Prostate gland (tissue), 2 donors: ENCODE data around the gene NDOR1. TPM values are rescaled to one million over a fixed set of nuclear protein-coding genes. Genes with fewer than 3 reads are reported as not detected.

Source experiments
- DNase-seq: peaks from one replicate; pipeline ENCODE4 v3.0.0-alpha.2; 2019; ENCODE audit warnings: low spot score
- H3K27ac ChIP-seq, 2 donors: fragments of 200-600 bp; sonication (generic); 2 replicates each; pipeline ENCODE4 v1.5.1; 2017 to 2019
- H3K27me3 ChIP-seq: fragments of 200-600 bp; sonication (generic); replicated peaks from 2 replicates; pipeline ENCODE4 v1.5.1; 2019; ENCODE audit not compliant: insufficient read depth
- H3K36me3 ChIP-seq, 2 donors: fragments of 200-600 bp; sonication (generic); 1 replicate in 1 of 2; 2 replicates in 1 of 2; pipeline versions ENCODE4 v1.5.1 to v1.8.1; 2017 to 2019
- H3K4me1 ChIP-seq: fragments of 200-600 bp; sonication (generic); replicated peaks from 2 replicates; pipeline ENCODE4 v1.5.1; 2019
- H3K4me3 ChIP-seq, 2 donors: fragments of 200-600 bp; sonication (generic); 2 replicates each; pipeline ENCODE4 v1.5.1; 2017 to 2019
- H3K9me3 ChIP-seq: fragments of 200-600 bp; sonication (generic); 2 replicates; pipeline ENCODE4 v1.5.1; 2017
- CTCF ChIP-seq, 4 experiments: fragments of 200-600 bp in 2 of 4; fragments of 450-650 bp in 2 of 4; sonication (generic) in 2 of 4; IDR thresholded peaks; 1 replicate in 3 of 4; 2 replicates in 1 of 4; pipeline ENCODE4 v1.5.1; 2016 to 2019; ENCODE audit warnings: antibody characterized with exemption in 4 of 4, mild to moderate bottlenecking in 2 of 4, moderate library complexity in 2 of 4
- POLR2A ChIP-seq: fragments of 450-650 bp; IDR thresholded peaks from one replicate; pipeline ENCODE4 v1.6.1; 2016; ENCODE audit warnings: antibody characterized with exemption, mild to moderate bottlenecking
- POLR2AphosphoS5 ChIP-seq: sonication (generic); formaldehyde crosslinking; IDR thresholded peaks from one replicate; pipeline ENCODE4 v1.6.1; 2017; ENCODE audit warnings: antibody characterized with exemption
- whole genome bisulfite sequencing: methylation state at CpG from one replicate; pipeline ENCODE4 v1.1.5; 2018; 5-methylcytosine and 5-hydroxymethylcytosine counted together
- intact Hi-C: fragments of 100-400 bp; cut with DNase I; formaldehyde crosslinking; loops from one replicate; pipeline ENCODE4 v1.14.2; 2022
- total RNA-seq, 2 donors: library from RNA; depleted of rRNA; stranded (reverse); fragments of >200 nt; gene quantifications; one replicate each; pipeline ENCODE4 v1.1.0, GENCODE V29; 2016

NDOR1 gene
- total RNA-seq, 2 donors from 2014 or later, result 18.5 to 31.9 TPM

GRCh38 chr9:137224830-137225694, 19.6 kb downstream of the NDOR1 start, which contains the start of gene CYSRT1:
Gene CYSRT1 (plus strand): TSS chr9:137225174. CDS start chr9:137225622, 448 bp downstream.
- H3K36me3 ChIP-seq, result no peaks in the 10 kb centered on the region
- intact Hi-C loops, result loop anchor here (5.0 kb wide), 1 partner anchor 108 kb away; no protein-coding TSS in a partner anchor
- DNase-seq, result no peak
- peak within 1 kb of the TSS; percentile 45 to 54 for H3K4me3 ChIP-seq
- no peak for TF ChIP-seq POLR2AphosphoS5
- TF ChIP-seq POLR2A, result no peak
- TF ChIP-seq CTCF (IDR thresholded peaks at IDR 0.05), result no peak
- H3K4me1 ChIP-seq, result peaks cover 4% of the 10 kb centered on the region
- H3K27me3 ChIP-seq, result no peaks in the 10 kb centered on the region
- H3K9me3 ChIP-seq, result no peaks in the 10 kb centered on the region
- H3K27ac ChIP-seq, result peak within 1 kb of the TSS; percentile 78 to 79
- 58% methylated on average over 23 of the region's 23 CpGs for WGBS

- TF ChIP-seq POLR2AphosphoS5 (no peak), CTCF (IDR thresholded peaks at IDR 0.05) (no peak), POLR2A (no peak)
- Histone ChIP-seq H3K4me3 (no peak overlapping the region), H3K27me3 (peaks cover under 1% of the 10 kb centered on the region), H3K4me1 (peaks cover 4% of the 10 kb centered on the region), H3K36me3 (no peaks in the 10 kb centered on the region), H3K27ac (peak overlapping the region in 1 of 2 donors; percentile 79), H3K9me3 (no peaks in the 10 kb centered on the region)
- DNase-seq, result no peak
- 56% methylated on average over 21 of the region's 21 CpGs for WGBS
- intact Hi-C loops, result loop anchor here (5.0 kb wide), 1 partner anchor 109 kb away; no protein-coding TSS in a partner anchor
Observed at GRCh38 chr9:137225699-137226331, 20.3 kb downstream of the NDOR1 start.

- Histone ChIP-seq H3K27me3 (peaks cover 4% of the 10 kb centered on the region), H3K4me3 (no peak overlapping the region), H3K27ac (peak overlapping the region; percentile 66 to 79), H3K9me3 (no peaks in the 10 kb centered on the region), H3K36me3 (no peaks in the 10 kb centered on the region), H3K4me1 (peaks cover 4% of the 10 kb centered on the region)
- intact Hi-C loops, result loop anchor here (5.0 kb wide), 1 partner anchor 109 kb away; no protein-coding TSS in a partner anchor
- no peak for DNase-seq
- TF ChIP-seq POLR2A (no peak), CTCF (IDR thresholded peaks at IDR 0.05) (no peak), POLR2AphosphoS5 (no peak)
- WGBS, result 50% methylated on average over 18 of the region's 18 CpGs
Observed at GRCh38 chr9:137226338-137227053, 21.0 kb downstream of the NDOR1 start.

GRCh38 chr9:137227054-137227852, 21.8 kb downstream of the NDOR1 start, which contains the start of gene RNF224:
Gene RNF224 (plus strand): TSS chr9:137227502. CDS start chr9:137228336, 834 bp downstream.
- intact Hi-C loops, result loop anchor here (5.0 kb wide), 1 partner anchor 110 kb away; no protein-coding TSS in a partner anchor

More at GRCh38 chr9:137227054-137227852, 21.8 kb downstream of the NDOR1 start, which contains the start of gene RNF224:
- no peak for TF ChIP-seq POLR2AphosphoS5
- TF ChIP-seq CTCF (IDR thresholded peaks at IDR 0.05), result peak; percentile 57 to 98 (median 88)
- TF ChIP-seq POLR2A, result no peak
- DNase-seq, result peak; percentile 79
- Histone ChIP-seq H3K27me3 (peaks cover 4% of the 10 kb centered on the region), H3K4me3 (no peak within 1 kb of the TSS), H3K36me3 (no peaks in the 10 kb centered on the region), H3K9me3 (no peaks in the 10 kb centered on the region), H3K4me1 (peaks cover 4% of the 10 kb centered on the region), H3K27ac (peak within 1 kb of the TSS; percentile 66 to 79)
- 24% methylated on average over 23 of the region's 25 CpGs for WGBS
